ENCODE measurements around the gene ACSM5.

DNA sequence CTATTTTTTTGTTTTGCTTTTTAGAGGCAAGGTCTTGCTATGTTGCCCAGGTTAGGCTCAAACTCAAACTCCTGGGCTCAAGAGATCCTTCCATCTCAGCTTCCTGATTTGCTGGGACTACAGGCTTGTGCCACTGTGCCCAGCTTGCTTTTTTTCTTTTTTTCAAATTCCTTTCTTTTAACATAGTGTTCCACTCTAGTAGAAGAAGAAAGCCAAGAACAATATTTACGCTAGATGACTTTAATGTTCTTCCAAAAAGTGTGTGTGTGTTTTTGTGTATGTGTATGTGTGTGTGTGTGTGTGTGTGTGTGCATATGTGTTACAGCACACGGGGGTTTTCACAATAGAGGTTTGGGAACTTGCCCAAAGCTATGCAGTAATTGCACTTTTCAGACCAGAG, 46.1 kb upstream of the ACSM5 start:
- TF ChIP-seq, protein P1, sequence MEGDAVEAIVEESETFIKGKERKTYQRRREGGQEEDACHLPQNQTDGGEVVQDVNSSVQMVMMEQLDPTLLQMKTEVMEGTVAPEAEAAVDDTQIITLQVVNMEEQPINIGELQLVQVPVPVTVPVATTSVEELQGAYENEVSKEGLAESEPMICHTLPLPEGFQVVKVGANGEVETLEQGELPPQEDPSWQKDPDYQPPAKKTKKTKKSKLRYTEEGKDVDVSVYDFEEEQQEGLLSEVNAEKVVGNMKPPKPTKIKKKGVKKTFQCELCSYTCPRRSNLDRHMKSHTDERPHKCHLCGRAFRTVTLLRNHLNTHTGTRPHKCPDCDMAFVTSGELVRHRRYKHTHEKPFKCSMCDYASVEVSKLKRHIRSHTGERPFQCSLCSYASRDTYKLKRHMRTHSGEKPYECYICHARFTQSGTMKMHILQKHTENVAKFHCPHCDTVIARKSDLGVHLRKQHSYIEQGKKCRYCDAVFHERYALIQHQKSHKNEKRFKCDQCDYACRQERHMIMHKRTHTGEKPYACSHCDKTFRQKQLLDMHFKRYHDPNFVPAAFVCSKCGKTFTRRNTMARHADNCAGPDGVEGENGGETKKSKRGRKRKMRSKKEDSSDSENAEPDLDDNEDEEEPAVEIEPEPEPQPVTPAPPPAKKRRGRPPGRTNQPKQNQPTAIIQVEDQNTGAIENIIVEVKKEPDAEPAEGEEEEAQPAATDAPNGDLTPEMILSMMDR (conservative IDR thresholded peaks at IDR 0.05; ENCODE audit: low read depth, low read length) = no peak
- no peak for TF ChIP-seq EZH2 (IDR thresholded peaks at IDR 0.05; ENCODE audit: borderline replicate concordance, low read depth, low read length, poor library complexity, severe bottlenecking)

Data from A673 (cell line).